DMS 273 treated with DMSO at 0.1 percent for 48 hours (cell line): ENCODE data around the gene HEXA.

ENCODE experiments used
- DNase-seq: peaks from one replicate; lab custom pipeline; 2025; lab: John Stamatoyannopoulos, UW

Gene HEXA

GRCh38 chr15:72375501-72375845, 341 bp downstream of the HEXA start:
- DNase-seq, result no peak

DNA sequence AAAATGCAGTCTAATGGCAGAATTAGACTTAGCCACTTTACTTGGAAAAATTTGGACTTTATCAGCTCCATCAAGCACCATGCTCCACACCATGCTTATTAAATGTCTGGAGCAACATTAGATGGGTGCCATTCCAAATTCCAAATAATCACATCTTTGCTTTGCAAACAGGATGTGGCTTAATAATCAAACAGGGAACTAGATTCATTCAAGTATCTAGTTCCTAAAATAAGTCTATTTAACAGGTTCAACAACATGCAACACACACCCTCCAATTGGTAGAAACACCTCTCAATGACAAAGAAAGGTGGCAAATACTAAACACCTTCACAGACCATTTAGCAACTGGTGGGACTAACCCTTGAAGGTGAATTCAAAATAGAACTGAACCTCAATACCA, 3.5 kb downstream of the HEXA start:
- no peak for DNase-seq

- no peak for DNase-seq
Observed at GRCh38 chr15:72369964-72370363, 5.8 kb downstream of the HEXA start.

GRCh38 chr15:72368899-72369298, 6.9 kb downstream of the HEXA start:
- no peak for DNase-seq

GRCh38 chr15:72368325-72368724, 7.5 kb downstream of the HEXA start:
- DNase-seq, result no peak

DNA sequence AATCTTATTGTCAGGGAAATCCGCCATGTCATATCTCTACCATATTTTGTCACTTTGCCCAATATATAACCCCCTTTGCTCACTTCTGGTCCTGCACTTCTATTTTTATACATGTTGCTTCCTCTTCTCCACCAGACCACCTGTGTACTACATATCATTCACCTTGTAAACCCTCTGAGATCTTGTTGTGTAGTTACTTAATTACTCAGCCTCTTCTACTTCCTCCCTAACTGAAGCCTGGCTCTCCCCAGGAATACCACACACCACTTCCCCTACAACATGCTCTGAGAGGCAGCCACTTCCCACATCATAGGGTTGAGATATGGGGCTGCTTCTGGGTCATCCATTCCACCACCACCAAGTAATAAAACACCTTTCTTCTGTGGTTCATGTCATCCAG, 10.0 kb downstream of the HEXA start:
- no peak for DNase-seq

DNA sequence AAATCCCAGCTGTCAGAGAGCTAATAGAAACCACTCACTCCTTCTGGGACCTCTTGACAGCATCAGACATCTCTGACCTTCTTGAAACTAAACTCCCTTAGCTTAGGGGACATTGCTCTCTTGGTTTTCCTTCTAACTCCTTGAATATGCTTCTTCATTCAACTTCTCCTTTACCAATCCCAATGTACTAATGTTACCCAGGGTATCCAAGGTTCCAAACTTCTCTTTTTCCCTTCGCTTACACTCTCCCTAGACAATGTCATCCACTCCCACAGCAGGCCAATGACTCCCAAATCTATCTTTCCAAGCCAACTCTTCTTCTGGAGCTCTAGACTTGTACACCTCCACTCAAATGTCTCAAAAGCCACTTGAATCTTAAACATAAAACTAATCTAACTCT, 14.6 kb downstream of the HEXA start:
- no peak for DNase-seq

DNA sequence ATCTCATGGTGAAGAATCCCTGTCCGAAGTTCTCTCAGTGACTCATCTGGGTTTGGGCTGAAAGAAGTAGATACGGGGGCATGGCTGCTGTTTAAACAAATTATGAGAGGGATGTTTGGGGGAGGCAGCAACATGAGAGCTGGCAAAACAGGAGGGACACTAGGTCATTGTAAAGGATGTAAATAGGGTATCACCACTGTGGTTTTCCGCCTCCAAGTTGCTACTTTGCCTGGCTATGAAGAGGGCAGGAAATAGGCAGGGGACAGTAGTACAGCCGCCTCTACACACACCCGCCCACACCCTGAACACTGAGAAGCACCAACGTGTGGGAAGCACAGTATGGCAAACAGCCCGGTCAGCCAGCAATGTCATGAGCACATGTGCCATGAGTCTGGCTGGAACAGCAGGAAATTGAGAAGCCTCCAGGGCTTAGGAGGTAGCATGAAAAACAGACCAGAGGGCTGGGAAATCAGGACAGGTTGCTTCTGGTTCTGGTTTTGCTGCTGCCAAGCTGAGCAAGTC, 17.1 kb downstream of the HEXA start:
- DNase-seq, result no peak

- no peak for DNase-seq
Observed at GRCh38 chr15:72358121-72358520, 17.7 kb downstream of the HEXA start.

GRCh38 chr15:72354496-72354895, 21.3 kb downstream of the HEXA start:
- DNase-seq, result no peak

DNA sequence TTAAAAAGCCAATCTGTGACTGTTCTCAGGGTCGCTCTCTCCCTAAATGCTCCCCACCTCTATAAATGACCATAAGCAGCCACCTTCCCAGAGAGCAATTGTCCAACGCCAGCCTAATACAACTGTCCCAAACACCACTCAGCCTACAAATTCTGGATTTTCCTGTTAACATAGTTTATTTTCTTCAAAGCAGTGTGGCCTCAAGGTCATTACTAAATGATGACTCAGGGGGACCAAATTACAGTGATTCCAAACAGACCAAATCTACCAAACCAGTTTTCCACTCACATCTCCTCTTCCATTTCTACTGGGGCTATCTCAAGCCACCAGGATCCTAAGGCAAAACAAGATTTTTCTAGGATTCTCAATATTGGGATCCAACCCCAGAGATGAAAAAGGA, 22.5 kb downstream of the HEXA start:
- DNase-seq, result no peak

- DNase-seq, result no peak
Observed at GRCh38 chr15:72345806-72346205, 30.0 kb downstream of the HEXA start.

GRCh38 chr15:72345280-72345679, 30.5 kb downstream of the HEXA start:
- DNase-seq, result no peak

DNA sequence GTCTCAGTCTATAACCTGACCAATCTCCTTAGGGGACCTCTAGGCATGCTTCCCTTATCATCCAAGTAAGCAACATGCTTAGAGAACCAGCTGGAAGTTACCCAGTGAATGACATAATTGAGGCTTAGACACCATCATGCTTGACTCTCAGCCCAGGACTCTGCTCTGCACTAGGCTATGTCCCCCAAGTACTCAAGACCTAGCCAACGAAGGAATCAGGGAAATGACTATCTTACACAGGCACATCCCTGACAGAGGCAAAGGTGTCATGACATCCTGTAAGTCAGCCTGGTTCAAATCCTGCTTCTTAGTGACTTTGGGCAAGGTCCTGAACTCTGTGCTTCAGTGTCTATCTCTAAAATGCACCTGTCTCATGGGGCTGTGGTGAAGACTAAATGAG, 31.2 kb downstream of the HEXA start:
- DNase-seq, result no peak

GRCh38 chr15:72342385-72342784, 33.4 kb downstream of the HEXA start:
- no peak for DNase-seq

DNA sequence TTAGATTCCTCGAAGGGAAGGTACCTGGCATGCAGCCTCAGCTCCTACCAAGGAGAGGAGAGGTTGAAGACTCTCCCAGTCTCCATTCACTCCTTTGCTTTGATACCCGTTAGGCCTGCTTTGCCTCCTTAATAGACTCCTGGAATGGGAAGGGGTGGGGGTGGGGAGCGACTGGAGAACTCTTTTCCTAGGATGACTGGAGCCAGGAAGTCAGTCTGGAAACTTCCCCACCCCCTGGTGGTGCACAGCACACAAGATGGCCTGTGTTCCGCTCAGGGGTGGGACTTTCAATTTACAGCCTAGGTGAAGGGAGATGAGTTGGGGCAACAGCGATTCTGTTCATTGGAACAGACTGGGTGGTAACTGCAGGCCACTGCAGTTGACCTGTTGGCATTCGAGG, 34.5 kb downstream of the HEXA start:
- no peak for DNase-seq

DNA sequence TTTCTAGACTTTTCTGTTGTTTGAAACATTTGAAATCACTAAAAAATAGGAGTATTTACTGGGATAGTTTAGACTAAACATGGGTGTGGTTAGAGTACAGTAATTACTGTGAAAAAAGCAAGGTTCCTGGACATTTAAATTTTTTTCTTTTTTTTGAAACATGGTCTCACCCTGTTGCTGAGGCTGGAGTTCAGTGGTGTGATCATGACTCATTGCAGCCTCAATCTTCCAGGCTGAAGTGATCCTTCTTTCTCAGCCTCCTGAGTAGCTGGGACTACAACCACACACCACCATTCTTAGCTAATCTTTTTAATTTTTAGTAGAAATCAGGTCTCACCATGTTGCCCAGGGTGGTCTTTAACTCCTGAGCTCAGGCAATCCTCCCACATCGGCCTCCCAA, 35.4 kb downstream of the HEXA start:
- no peak for DNase-seq

DNA sequence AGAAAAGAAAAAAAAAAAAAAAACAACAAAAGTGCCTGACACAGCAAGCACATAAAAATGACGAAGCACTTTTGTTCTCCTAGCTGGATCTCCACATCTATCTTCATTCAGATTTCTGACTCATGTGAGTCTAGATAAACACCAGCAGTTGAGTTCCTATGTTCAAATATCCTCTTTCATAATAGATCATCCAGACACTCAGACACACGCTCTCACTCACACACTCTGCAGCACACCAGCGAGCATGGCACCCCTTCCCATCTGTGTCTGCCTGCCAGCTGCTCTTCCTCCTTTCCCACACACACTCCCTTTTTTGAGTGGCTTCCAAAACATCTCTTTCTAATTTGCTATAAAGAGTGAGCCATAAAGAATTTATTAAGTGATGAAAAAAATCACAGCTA, 36.0 kb downstream of the HEXA start:
- DNase-seq, result peak; percentile 47

DNA sequence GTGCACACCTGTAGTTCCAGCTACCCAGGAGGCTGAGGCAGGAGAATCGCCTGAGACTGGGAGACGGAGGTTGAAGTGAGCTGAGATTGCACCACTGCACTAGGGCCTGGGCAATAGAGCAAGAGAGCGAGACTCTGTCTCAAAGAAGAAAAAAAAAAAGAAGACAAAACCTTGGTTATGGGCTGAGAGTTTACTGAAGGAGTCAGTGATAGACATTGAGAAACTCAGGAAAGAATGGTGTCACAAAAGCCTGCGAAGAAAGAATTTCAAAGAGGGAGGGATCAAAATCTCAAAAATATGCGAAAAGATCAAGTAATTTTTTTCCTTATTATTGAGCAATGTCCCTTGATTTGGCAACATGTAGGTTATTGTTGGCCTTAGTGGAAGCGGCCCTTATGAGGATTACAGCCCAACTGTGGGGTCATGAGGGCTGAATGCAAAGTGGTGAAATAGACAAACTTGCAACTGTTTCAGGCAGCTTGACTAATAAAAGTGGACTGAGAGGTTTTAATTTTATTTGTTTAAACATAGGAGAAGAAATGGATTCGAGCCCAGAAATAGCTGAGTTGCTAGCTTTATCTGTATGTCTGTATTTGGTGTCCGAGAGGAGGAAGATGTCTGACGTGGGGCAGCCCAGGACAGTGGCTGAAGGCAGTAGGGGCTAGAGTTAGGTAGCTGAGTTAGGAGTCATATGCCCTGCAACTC, 37.0 kb downstream of the HEXA start:
- DNase-seq, result no peak

DNA sequence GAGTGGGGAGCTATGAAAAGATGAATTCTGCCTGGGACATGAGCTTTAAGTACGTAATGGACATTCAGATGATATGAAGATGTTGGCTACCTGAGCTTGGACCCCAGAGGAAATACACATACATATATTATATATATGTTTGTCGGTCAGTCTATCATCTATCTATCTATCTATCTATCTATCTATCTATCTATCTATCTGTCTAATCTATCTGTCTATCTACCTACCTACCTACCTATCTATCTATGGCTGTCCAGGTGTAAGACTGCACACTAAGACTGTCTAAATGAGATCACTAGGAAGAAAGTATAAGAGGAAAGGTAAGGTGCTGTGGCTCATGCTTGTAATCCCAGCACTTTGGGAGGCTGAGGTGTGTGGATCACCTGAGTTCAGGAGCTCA, 37.7 kb downstream of the HEXA start:
- DNase-seq, result no peak

- no peak for DNase-seq
Observed at GRCh38 chr15:72334842-72335241, 41.0 kb downstream of the HEXA start.

GRCh38 chr15:72331021-72331420, 44.8 kb downstream of the HEXA start:
- DNase-seq, result no peak

DNA sequence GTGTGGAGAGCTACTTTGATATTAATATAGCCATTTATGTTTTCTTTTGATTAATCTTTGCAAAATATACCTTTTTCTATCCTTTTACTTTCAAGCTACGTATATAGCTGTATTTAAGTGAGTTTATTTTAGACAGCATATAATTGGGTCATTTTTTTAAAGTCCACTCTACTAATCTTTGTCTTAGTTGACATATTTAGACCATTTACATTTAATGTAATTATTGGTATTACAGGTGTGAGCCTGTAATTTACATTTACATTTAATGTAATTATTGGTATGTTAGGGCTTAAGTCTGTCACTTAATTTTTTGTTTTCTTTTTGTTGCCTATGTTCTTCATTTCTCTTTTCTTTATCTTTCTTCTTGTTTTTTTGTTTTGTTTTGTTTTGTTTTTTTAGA, 52.1 kb downstream of the HEXA start:
- no peak for DNase-seq

DNA sequence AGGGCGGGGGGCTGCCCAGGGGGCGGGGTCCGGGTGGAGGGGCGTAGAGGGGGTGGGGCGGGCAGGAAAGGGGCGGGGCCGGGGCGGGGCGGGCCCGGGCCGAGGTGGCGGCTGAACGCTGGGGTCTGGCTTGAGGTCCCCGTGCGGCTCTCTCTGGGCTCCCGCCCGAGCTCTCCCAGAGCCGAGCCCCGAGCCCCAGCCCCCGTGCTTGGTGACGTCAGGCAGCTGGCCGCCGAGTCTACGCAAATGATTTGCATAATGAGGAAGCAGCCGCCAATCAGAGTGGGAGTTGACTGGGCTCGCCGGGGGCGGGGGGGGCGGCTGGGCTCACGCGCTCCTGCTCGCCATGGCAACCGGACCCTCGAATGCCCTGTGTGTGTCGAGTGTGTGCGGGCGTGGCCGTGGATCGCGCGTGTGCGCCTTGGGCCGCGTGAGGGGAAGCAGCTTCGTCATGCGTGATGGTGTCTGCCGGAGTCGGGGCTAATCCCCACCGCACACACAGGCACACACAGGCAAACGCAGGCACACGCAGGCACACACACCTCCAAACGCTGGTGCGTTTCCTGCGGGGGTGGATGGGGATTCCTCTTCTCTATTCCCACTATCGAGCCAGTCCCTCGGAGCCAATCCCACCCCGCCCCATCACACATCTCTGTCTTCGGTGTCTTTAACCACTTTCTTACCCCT, 55.7 kb downstream of the HEXA start, which contains the start of gene CELF6:
TSS of gene CELF6 (minus strand) at position 173 of the 687 bp plus-strand sequence. CDS start 283 bp downstream, outside the sequence.
- no peak for DNase-seq
